Heart left ventricle (tissue), 16 donors: Measurements from ENCODE around the gene STON2. TPM values are rescaled to one million over a fixed set of nuclear protein-coding genes. Genes with fewer than 3 reads are reported as not detected.
A peak's percentile ranks its signal among the peaks of the same experiment; 100 is the strongest.
"Not testable (repeated sequence)": the region's sequence is repeated elsewhere in the genome, so short reads cannot be mapped to it uniquely, and the experiment has no call there.

Source experiments
- ATAC-seq, 4 donors: fragments of 200-7000 bp; cut with Tn5 transposase; one replicate each; pipeline ENCODE4 v1.9.1; 2020 to 2022; ENCODE audit warnings: moderate library complexity in 4 of 4, mild to moderate bottlenecking in 3 of 4, moderate number of reproducible peaks in 1 of 4
- DNase-seq, 5 donors: peaks; one replicate each; pipeline ENCODE4 v3.0.0-alpha.2; 2020
- H3K27ac ChIP-seq, 12 donors: fragments of 200-600 bp; sonication (generic) in 4 of 12; one replicate each; pipeline versions ENCODE4 v1.5.0 to v1.8.0; 2016 to 2022; ENCODE audit warnings: mild to moderate bottlenecking in 2 of 12
- H3K27me3 ChIP-seq, 9 donors: fragments of 200-600 bp; sonication (generic) in 2 of 9; one replicate each; pipeline versions ENCODE4 v1.5.1 to v1.8.0; 2016 to 2022; ENCODE audit warnings: mild to moderate bottlenecking in 3 of 9
- H3K36me3 ChIP-seq, 9 donors: fragments of 200-600 bp; sonication (generic) in 2 of 9; one replicate each; pipeline versions ENCODE4 v1.5.0 to v1.8.0; 2018 to 2022; ENCODE audit warnings: mild to moderate bottlenecking in 2 of 9
- H3K4me1 ChIP-seq, 12 donors: fragments of 200-600 bp; sonication (generic) in 4 of 12; one replicate each; pipeline versions ENCODE4 v1.5.0 to v1.8.0; 2016 to 2022; ENCODE audit warnings: mild to moderate bottlenecking in 3 of 12
- H3K4me3 ChIP-seq, 12 donors: fragments of 200-600 bp; sonication (generic) in 4 of 12; one replicate each; pipeline versions ENCODE4 v1.5.0 to v1.8.0; 2017 to 2022; ENCODE audit warnings: mild to moderate bottlenecking in 9 of 12, moderate library complexity in 4 of 12
- H3K9me3 ChIP-seq, 12 donors: fragments of 200-600 bp; sonication (generic) in 4 of 12; one replicate each; pipeline versions ENCODE4 v1.5.0 to v1.8.0; 2016 to 2022; ENCODE audit warnings: mild to moderate bottlenecking in 1 of 12
- POLR2A ChIP-seq, 2 donors: fragments of 450-650 bp; IDR thresholded peaks; one replicate each; pipeline ENCODE4 v1.6.1; 2017; ENCODE audit warnings: antibody characterized with exemption in 2 of 2, mild to moderate bottlenecking in 2 of 2, moderate library complexity in 2 of 2
- WGBS, 4 donors: extraction: QIAGEN DNeasy Blood & Tissue Kit in 2 of 4; methylation state at CpG; one replicate each; pipeline versions ENCODE4 v1.1.5 to v1.1.7; 2013 to 2018; 5-methylcytosine and 5-hydroxymethylcytosine counted together
- intact Hi-C, 10 donors: fragments of 100-400 bp; cut with DNase I; formaldehyde crosslinking; loops; one replicate each; pipeline versions ENCODE4 v1.11.1 to v1.14.2; 2022
- polyA plus RNA-seq, 2 donors: library from polyadenylated mRNA; stranded (reverse); fragments of 200-250 nt; gene quantifications; one replicate each; pipeline ENCODE4 v1.2.3, GENCODE V29; 2013
- total RNA-seq, 9 donors: library from RNA; depleted of rRNA in 2 of 9; stranded (reverse); fragments of >200 nt in 2 of 9; fragmentation: NEBNext Ultra II Directional in 3 of 9; extraction: Animal tissue kit (Norgen Biotek cat#: 25700) in 3 of 9; gene quantifications; one replicate each; pipeline versions ENCODE4 v1.1.0 to v1.2.4, GENCODE V29; 2016 to 2023
- TF ChIP-seq, protein P1 (sequence below), 12 donors: fragments of 200-600 bp; sonication (generic) in 4 of 12; IDR thresholded peaks; one replicate each; pipeline versions ENCODE4 v1.5.0 to v1.8.0; 2018 to 2022; ENCODE audit warnings: antibody characterized with exemption in 12 of 12, mild to moderate bottlenecking in 5 of 12
- donor health status: ischemic (EF 13 %, LVEDD 7.1; RV severe dilation, severe dysfunction).
- donor health status: healthy with polysubstance abuse.
- donor health status: DM: no; HTN: yes; CAD: no.
- donor health status: DM: no; HTN: no; CAD: no.
- donor health status: ischemic (EF 25% LVEDD 6.9; RV normal size, moderate dysfunction).
- donor health status: ischemic (EF 25% LVEDD 5.7; RV mildly dilated, moderate dysfunction).
- donor health status: healthy.
- donor health status: DM: yes; HTN: yes; CAD: no.
- donor health status: ischemic (EF 35%, LVEDD 5.7; RV mildly dilated, moderate dysfunction).
- donor health status: nonischemic (EF 11% LVEDD 7.7; RV severe dilation, severe dysfunction).
- donor health status: DM: yes; HTN: yes; CAD: no.
- donor health status: PGD.
- donor health status: ischemic (EF 29% LVEDD 5.4; RV normal size, mild dysfunction).
- donor health status: nonischemic (EF 23%, LVEDD 6.1; RV moderate dilation, normal function).

The STON2 gene
- total and polyA plus RNA-seq, 11 donors = 0.28 to 27.5 (median 7.0) TPM

DNA sequence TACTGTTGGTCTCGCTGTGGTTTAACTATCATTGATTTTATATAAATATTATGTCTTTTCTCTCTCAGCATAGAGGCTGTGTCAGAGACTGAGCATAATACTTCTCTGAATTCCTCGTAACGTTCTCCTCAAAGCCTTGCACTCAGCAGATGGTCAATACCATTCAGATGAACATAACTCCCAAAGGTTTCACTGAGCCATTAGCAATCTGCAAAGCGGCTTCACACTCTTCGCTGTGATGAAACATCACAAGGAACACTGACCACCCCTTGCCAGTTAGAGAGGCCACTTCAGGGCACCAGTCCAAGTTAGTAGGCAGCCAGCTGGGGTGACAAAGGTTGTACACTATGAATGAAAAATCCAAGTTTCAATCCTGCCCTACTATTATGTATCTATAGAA is 30.1 kb upstream of the STON2 start:
- ATAC-seq (peak in 1 of 4 donors; percentile 48), DNase-seq (no peak)
- Histone ChIP-seq H3K4me1 (peaks cover 0 to 27% (median 4%) of the 10 kb centered on the region in 12 donors), H3K27ac (no peak overlapping the region), H3K4me3 (no peak overlapping the region), H3K9me3 (no peaks in the 10 kb centered on the region), H3K36me3 (peaks cover 0 to 5% (median 0%) of the 10 kb centered on the region in 9 donors), H3K27me3 (peaks cover 0 to 53% (median 14%) of the 10 kb centered on the region in 9 donors)
- WGBS, 4 donors = 73 to 82% (median 77%) methylated on average over 5 of the region's 5 CpGs
- intact Hi-C loops = no loop called here
- TF ChIP-seq POLR2A (IDR thresholded peaks at IDR 0.05) = no peak

DNA sequence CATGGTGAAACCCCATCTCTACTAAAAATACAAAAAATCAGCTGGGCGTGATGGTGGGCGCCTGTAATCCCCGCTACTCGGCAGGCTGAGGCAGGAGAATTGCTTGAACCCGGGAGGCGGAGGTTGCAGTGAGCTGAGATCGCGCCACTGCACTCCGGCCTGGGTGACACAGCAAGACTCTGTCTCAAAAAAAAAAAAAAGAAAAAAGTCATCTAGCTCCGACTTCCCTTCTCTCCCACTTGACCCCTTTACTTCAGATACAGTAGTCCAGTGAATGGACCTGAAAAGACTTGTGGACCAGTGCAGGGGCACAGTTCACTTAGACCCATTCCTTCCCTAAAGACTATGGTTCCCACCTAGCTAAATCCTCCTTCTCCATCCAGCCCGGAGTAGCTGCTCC is 29.6 kb upstream of the STON2 start:
- Histone ChIP-seq H3K27me3 (peaks cover 0 to 48% (median 12%) of the 10 kb centered on the region in 9 donors), H3K4me1 (peaks cover 0 to 27% (median 4%) of the 10 kb centered on the region in 12 donors)
- WGBS, 4 donors = 80 to 94% (median 90%) methylated on average over 11 of the region's 11 CpGs
- DNase-seq, H3K9me3 ChIP-seq, ATAC-seq, H3K36me3 ChIP-seq, H3K4me3 ChIP-seq, H3K27ac ChIP-seq, intact Hi-C loops: not testable (repeated sequence)

DNA sequence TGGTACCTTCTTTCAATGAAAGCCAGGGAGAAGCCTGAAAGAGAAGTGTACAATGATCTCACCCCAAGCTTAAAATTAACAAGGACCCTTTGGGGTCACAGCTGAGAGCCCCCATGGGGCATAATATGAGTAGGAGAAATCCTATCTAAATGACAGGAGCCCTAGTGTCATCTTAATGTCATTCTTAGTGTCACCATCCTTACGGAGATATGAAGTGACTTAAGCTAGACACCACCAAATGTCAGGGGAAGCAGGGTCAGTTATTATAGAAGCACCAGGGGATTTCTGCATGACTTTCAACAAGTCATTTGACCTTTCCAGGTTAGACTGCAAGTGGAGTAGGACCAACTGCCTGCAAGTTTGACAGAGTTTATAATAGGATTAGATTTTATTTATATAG is 28.9 kb upstream of the STON2 start:
- intact Hi-C loops = no loop called here
- Histone ChIP-seq H3K4me1 (peaks cover 0 to 29% (median 2%) of the 10 kb centered on the region in 12 donors), H3K4me3 (no peak overlapping the region), H3K27me3 (peaks cover 0 to 41% (median 6%) of the 10 kb centered on the region in 9 donors), H3K9me3 (no peaks in the 10 kb centered on the region), H3K27ac (no peak overlapping the region), H3K36me3 (peaks cover 0 to 5% (median 0%) of the 10 kb centered on the region in 9 donors)
- ATAC-seq (no peak), DNase-seq (no peak)
- no peak for TF ChIP-seq POLR2A (IDR thresholded peaks at IDR 0.05)
- TF ChIP-seq, protein P1, sequence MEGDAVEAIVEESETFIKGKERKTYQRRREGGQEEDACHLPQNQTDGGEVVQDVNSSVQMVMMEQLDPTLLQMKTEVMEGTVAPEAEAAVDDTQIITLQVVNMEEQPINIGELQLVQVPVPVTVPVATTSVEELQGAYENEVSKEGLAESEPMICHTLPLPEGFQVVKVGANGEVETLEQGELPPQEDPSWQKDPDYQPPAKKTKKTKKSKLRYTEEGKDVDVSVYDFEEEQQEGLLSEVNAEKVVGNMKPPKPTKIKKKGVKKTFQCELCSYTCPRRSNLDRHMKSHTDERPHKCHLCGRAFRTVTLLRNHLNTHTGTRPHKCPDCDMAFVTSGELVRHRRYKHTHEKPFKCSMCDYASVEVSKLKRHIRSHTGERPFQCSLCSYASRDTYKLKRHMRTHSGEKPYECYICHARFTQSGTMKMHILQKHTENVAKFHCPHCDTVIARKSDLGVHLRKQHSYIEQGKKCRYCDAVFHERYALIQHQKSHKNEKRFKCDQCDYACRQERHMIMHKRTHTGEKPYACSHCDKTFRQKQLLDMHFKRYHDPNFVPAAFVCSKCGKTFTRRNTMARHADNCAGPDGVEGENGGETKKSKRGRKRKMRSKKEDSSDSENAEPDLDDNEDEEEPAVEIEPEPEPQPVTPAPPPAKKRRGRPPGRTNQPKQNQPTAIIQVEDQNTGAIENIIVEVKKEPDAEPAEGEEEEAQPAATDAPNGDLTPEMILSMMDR (IDR thresholded peaks at IDR 0.05) = no peak
- WGBS, 4 donors = 76 to 87% (median 79%) methylated on average over 1 of the region's 1 CpG

DNA sequence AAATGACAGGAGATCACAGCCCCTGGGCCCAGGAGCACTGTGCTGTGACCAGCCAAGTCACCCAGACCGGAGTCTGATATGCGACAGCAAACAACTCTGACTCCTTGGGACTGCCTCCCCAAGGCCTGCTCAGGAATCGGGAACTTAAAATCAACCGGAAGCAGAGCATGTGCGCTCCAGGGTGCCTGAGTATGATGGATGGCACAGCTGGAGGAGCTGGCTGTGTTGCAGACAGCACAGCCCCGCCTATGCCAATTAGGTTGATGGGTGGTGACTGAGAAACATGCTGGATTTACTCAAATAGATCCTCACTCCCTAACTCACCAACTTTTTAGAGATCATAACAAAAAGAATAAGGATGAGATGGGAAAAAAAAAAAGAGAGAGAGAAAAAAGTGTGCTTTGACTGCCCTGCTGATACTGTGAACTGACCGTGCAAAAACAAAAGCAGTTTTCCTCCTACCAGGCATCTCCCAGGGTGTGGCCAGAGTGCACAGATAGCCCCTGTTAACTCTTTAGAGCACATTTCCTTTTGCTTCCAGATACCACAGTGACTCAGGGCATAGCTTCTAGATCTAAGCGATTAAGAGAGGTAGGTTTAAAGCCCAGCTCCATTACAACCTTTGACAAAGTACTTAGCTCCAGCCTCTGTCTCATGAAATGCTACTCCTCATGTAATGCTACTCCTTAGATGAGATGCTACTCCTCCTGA is 27.4 kb upstream of the STON2 start:
- intact Hi-C loops = no loop called here
- DNase-seq = peak in 3 of 5 donors; percentile 32 to 59 (median 47)
- Histone ChIP-seq H3K9me3 (no peaks in the 10 kb centered on the region), H3K4me1 (peaks cover 0 to 45% (median 4%) of the 10 kb centered on the region in 12 donors), H3K27me3 (peaks cover 0 to 29% (median 2%) of the 10 kb centered on the region in 9 donors), H3K4me3 (peak overlapping the region in 3 of 12 donors; percentile 5 to 25 (median 17)), H3K36me3 (peaks cover 0 to 5% (median 0%) of the 10 kb centered on the region in 9 donors), H3K27ac (peak overlapping the region in 5 of 12 donors; percentile 6 to 51 (median 48))
- TF ChIP-seq, protein P1 (IDR thresholded peaks at IDR 0.05) = no peak
- TF ChIP-seq POLR2A (IDR thresholded peaks at IDR 0.05) = no peak
- 22 to 42% (median 29%) methylated on average over 8 of the region's 8 CpGs for WGBS, 4 donors
- peak in 3 of 4 donors; percentile 42 to 74 (median 42) for ATAC-seq

DNA sequence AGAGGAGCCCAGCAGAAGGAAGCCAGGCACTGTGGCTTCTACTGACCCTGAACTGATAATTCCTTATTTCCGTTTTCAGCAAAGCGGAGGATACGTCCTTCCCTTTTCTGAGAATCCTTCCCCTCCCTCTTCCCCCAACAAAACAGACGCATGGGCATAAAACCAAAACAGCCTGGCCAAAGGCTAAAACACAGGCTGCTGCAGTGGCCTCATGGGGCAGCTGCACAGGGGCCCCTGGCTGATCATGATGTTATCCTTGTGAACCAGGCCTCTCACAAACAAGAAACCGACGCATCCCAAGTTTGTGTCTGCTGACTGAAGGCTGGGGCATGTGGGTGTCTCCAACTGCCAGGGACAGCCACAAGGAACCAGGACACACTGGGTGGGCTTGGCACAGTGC is 23.4 kb upstream of the STON2 start:
- TF ChIP-seq, protein P1 (IDR thresholded peaks at IDR 0.05) = no peak
- no peak for TF ChIP-seq POLR2A (IDR thresholded peaks at IDR 0.05)
- ATAC-seq = peak; percentile 70 to 92 (median 74)
- peaks cover 0 to 59% (median 4%) of the 10 kb centered on the region in 12 donors for H3K4me1 ChIP-seq
- H3K36me3 ChIP-seq = peaks cover 0 to 5% (median 0%) of the 10 kb centered on the region in 9 donors
- 39 to 51% (median 42%) methylated on average over 6 of the region's 6 CpGs for WGBS, 4 donors
- peak overlapping the region in 1 of 12 donors; percentile 7 for H3K4me3 ChIP-seq
- H3K9me3 ChIP-seq = no peaks in the 10 kb centered on the region
- DNase-seq = peak; percentile 46 to 73 (median 59)
- intact Hi-C loops = no loop called here
- peaks cover 0 to 8% (median 0%) of the 10 kb centered on the region in 9 donors for H3K27me3 ChIP-seq
- H3K27ac ChIP-seq = peak overlapping the region in 11 of 12 donors; percentile 26 to 90 (median 47)
